Measurements from ENCODE around the gene IL26.

The IL26 gene

DNA sequence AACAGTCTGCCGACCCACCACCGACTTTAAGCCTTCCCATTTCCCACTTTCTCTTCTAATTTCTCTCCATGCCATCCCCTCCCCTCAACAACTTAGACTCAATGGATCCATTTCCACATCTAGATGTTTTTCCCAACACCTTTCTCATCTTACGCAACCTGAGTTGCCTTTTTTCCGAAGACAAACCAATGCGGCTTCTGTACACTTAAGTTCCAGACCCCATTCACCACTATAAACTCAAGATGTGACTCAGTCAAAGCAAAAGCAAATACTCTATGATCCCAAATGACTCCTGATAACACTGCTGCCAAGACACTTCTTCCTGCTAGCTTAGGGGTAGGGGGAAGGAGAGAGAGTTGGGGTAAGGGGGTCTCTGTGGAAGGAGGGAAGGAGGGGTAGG, 26.5 kb upstream of the IL26 start:
- TF ChIP-seq, protein P1, sequence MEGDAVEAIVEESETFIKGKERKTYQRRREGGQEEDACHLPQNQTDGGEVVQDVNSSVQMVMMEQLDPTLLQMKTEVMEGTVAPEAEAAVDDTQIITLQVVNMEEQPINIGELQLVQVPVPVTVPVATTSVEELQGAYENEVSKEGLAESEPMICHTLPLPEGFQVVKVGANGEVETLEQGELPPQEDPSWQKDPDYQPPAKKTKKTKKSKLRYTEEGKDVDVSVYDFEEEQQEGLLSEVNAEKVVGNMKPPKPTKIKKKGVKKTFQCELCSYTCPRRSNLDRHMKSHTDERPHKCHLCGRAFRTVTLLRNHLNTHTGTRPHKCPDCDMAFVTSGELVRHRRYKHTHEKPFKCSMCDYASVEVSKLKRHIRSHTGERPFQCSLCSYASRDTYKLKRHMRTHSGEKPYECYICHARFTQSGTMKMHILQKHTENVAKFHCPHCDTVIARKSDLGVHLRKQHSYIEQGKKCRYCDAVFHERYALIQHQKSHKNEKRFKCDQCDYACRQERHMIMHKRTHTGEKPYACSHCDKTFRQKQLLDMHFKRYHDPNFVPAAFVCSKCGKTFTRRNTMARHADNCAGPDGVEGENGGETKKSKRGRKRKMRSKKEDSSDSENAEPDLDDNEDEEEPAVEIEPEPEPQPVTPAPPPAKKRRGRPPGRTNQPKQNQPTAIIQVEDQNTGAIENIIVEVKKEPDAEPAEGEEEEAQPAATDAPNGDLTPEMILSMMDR (conservative IDR thresholded peaks at IDR 0.05): no peak
- H3K27ac ChIP-seq: no peak overlapping the region

DNA sequence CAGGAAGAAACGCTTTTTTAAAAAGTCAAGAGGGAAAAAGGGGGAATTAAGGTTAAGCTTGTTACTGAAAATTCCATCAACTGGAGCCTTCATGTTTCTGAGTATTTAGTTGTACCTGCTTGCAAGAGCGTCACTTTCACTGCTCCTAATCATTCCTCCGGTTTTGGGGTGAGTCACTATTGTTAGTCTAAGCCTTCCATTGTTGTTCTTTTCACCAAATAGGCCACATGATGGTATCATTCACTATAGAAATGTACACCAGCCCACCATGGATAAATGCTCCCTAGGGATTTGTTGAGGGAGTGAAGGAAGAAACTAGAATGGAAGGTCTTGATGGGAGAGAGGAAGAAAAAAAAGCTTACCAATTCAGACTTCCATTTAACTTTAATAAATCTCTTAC, 24.8 kb upstream of the IL26 start:
- TF ChIP-seq, protein P1 (conservative IDR thresholded peaks at IDR 0.05): no peak

DNA sequence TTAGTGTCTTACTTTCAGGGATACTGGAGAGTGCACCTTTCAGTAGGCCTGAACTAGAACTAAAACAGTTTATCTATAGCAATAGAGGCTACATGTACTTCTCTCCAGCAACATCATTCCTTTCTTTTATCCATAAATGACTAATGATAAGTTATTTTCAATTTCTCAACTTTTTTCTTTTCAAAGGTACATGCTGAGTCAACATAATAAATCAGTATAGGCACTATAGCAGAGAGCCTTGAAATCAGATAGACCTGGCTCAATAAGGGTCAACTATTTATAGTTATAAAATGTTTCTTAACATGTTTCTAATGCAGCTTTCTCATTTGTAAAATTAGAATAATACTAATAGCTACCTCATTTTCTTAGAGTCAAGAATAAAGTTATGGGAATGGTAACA, 22.2 kb upstream of the IL26 start:
- H3K27ac ChIP-seq: no peak overlapping the region

More for the DNA sequence above, 24.8 kb upstream of the IL26 start:
- H3K27ac ChIP-seq: no peak overlapping the region

DNA sequence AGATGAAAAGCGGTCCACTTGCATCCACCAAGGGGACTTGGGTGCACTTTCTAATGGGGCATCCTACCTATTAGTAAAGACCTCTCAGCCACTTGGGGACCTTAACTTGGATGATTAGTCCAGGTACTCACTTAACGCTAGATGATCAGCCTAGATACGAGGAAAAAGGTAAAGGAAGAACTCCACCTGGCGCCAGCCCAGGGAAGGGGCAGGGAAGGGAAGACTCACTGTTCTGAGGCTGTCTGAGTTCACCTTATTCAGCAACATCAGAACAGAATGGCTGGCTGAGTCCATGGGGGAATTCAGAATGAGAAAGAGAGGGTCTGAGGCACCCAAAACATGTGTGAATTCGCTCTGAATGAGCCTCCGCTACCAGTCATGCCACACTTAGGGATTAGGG, 20.7 kb upstream of the IL26 start:
- TF ChIP-seq, protein P1 (conservative IDR thresholded peaks at IDR 0.05): no peak
- H3K27ac ChIP-seq: no peak overlapping the region

More for the DNA sequence above, 22.2 kb upstream of the IL26 start:
- TF ChIP-seq, protein P1 (conservative IDR thresholded peaks at IDR 0.05): no peak

DNA sequence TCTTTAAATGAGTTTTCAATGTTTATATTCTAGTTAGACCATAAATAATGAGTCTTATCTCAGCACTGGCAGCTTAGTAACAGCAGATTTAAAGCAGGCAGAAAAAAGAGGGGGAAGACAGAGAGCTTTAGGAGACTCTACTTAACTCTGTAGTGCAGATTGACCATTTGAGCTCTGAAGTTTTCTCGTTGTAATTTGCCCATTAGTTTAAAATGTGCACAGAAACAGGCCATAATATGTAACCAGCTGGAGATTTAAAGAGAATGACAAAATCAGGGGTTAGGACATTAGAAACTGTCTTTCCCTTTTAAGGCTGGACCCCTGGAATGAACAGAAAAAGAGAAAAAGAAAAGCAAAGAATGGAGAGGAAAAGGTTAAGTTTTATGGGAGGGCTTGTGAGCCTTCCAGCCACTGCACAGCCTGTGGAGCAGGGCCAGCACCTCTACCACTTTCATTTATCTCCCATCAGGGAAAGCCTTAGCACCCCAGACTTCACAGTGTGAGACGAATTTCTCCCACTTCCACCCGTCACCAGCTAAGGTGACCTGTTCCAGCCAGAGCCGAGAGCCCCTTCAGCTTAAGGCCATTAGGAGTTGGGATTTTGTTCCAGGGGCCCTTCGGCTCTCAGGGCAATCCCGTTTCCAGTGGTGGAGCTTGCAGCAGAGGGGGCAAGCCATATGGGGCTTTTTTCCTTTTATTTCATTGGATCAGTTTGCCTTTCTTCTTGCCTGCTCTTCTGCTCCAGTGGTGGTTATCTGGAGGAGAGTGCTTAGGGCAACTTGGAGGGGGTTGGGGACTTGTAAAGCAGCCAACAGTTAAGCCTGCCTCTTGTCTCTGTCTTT, 19.8 kb upstream of the IL26 start:
- TF ChIP-seq, protein P1 (conservative IDR thresholded peaks at IDR 0.05): no peak
- H3K27ac ChIP-seq: no peak overlapping the region

DNA sequence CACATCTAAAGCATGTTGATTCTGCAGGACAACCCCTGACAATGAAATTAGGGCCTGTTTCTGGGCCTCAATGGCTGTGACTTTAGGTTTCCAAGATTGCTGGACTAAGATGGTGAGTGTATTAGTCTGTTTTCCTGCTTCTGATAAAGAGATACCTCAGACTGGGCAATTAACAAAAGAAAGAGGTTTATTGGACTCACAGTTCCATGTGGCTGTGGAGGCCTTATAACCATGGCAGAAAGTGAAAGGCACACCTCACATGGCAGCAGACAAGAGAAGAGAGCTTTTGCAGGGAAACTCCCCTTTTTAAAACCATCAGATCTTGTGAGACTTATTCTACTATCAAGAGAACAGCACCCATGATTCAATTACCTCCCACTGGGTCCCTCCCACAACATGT, 17.2 kb upstream of the IL26 start:
- TF ChIP-seq, protein P1 (conservative IDR thresholded peaks at IDR 0.05): no peak
- no peak overlapping the region for H3K27ac ChIP-seq

DNA sequence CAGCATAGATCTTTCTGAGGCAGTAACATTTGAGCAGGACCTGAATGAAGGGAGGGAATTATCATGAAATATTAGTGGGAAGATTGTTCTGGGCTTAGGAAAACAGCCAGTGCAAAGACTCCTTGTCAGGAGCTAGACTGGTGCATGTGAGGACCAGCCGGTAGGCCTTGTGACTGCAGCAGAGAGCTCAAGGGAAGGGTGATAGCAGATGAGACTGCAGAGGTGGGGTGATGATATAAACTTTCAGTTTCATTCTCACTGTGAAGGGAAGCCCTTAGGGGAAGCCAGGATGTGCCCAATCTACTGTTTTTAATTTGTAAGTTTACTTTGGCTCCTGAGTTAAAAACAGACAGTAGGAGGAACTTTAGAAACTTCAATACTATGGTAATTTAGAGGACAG, 15.4 kb upstream of the IL26 start:
- TF ChIP-seq, protein P1 (conservative IDR thresholded peaks at IDR 0.05): no peak
- no peak overlapping the region for H3K27ac ChIP-seq

Data from VCaP (cell line).